ENCODE data around the gene SMARCC1. TPM values are rescaled to one million over a fixed set of nuclear protein-coding genes. Genes with fewer than 3 reads are reported as not detected.

The SMARCC1 gene
- total RNA-seq, 4 donors from 2014 or later, result 25.0 to 110 (median 56.4) TPM

DNA sequence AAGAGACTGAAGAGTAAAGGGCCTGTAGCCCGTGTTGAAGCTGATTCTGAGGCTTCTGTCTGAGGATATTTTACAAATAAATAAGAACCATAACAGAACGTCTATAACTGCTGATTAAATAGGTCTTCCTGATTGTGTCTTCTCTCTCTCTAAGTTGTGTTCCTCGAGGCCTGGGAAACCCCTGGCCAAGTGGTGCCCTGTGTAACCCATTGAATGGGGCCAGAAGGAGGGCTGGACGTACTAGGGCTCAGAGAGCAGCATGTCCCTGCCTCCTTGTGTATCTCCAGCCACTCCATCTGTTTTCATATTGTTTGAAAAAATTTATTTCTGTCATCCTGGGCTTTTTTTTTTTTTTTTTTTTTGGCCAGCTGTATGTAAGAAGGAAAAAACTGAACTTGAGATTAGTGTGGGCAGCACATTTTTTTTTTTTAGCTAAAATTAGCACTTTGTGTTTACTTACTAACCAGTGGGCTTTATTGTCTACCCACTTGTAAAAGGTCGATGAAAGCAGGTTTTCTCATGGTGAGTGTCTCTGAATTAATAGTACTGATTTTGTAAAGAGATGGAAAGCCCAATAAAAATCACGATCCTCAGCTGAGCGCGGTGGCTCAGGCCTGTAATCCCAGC is 32.0 kb upstream of the SMARCC1 start:
- Histone ChIP-seq H3K9me3 (no peaks in the 10 kb centered on the region), H3K4me1 (no peaks in the 10 kb centered on the region), H3K36me3 (peaks cover 0 to 58% (median 0%) of the 10 kb centered on the region in 3 donors), H3K4me3 (no peak overlapping the region), H3K27me3 (no peaks in the 10 kb centered on the region), H3K27ac (no peak overlapping the region)
- no peak for TF ChIP-seq POLR2A (IDR thresholded peaks at IDR 0.05)
- TF ChIP-seq, protein P1, sequence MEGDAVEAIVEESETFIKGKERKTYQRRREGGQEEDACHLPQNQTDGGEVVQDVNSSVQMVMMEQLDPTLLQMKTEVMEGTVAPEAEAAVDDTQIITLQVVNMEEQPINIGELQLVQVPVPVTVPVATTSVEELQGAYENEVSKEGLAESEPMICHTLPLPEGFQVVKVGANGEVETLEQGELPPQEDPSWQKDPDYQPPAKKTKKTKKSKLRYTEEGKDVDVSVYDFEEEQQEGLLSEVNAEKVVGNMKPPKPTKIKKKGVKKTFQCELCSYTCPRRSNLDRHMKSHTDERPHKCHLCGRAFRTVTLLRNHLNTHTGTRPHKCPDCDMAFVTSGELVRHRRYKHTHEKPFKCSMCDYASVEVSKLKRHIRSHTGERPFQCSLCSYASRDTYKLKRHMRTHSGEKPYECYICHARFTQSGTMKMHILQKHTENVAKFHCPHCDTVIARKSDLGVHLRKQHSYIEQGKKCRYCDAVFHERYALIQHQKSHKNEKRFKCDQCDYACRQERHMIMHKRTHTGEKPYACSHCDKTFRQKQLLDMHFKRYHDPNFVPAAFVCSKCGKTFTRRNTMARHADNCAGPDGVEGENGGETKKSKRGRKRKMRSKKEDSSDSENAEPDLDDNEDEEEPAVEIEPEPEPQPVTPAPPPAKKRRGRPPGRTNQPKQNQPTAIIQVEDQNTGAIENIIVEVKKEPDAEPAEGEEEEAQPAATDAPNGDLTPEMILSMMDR (IDR thresholded peaks at IDR 0.05), result no peak
- DNase-seq, result no peak

DNA sequence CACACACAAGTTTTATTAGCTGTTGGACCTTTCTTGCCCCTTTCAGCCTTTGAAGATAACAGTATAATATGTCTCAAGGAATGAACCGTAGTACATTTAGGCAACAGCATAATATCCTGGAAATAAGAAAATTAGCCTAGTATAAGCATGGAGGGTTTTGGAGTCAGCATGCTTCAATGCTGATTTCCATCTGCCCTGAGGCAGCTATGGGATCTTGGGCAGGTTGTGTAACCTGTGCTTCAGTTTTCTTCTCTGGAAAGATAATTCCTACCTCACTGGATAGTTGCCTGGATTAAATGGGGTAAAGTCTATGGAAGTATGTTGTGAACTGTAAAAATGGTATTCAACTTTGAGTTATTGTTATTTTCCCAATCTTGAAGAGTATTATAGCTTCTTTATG is 22.9 kb upstream of the SMARCC1 start:
- no peak for TF ChIP-seq POLR2A (IDR thresholded peaks at IDR 0.05)
- TF ChIP-seq, protein P1 (IDR thresholded peaks at IDR 0.05), result no peak
- Histone ChIP-seq H3K9me3 (no peaks in the 10 kb centered on the region), H3K4me1 (peaks cover 0 to 22% (median 0%) of the 10 kb centered on the region in 4 donors), H3K4me3 (no peak overlapping the region), H3K27ac (no peak overlapping the region), H3K27me3 (no peaks in the 10 kb centered on the region), H3K36me3 (peaks cover 0 to 37% (median 0%) of the 10 kb centered on the region in 3 donors)
- no peak for DNase-seq

DNA sequence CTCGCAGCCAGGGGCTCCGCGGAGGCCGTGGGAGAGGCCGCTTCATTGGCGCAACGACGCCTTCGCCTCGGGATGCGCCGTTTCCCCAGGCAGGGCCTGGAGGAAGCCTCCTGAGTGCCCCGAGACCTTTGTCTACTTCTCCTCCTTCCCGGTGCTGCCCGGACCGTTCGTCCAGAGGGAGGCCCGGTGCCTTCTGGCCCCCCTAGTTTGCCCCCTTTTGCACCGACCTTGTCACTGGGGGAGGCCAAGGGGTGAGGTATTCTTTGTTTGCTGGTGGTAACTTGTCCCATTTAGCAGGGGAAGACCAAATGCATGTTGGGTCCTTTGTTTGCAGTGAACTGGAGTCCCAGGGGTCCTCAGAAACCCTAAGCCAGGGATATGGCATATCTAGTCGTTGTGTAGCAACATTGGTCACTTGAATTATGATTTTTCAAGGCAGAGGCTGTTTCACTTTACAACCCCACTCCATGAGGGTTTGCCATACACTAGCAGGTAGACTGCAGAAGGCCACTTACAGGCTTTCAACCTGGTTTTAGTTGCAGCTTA is 21.9 kb upstream of the SMARCC1 start:
- DNase-seq, result no peak
- Histone ChIP-seq H3K27ac (peak overlapping the region; percentile 83 to 99 (median 98)), H3K4me1 (peaks cover 0 to 22% (median 0%) of the 10 kb centered on the region in 4 donors), H3K27me3 (no peaks in the 10 kb centered on the region), H3K4me3 (peak overlapping the region; percentile 73 to 98 (median 90)), H3K9me3 (no peaks in the 10 kb centered on the region), H3K36me3 (peaks cover 0 to 29% (median 0%) of the 10 kb centered on the region in 3 donors)
- TF ChIP-seq, protein P1 (IDR thresholded peaks at IDR 0.05), result no peak
- no peak for TF ChIP-seq POLR2A (IDR thresholded peaks at IDR 0.05)

DNA sequence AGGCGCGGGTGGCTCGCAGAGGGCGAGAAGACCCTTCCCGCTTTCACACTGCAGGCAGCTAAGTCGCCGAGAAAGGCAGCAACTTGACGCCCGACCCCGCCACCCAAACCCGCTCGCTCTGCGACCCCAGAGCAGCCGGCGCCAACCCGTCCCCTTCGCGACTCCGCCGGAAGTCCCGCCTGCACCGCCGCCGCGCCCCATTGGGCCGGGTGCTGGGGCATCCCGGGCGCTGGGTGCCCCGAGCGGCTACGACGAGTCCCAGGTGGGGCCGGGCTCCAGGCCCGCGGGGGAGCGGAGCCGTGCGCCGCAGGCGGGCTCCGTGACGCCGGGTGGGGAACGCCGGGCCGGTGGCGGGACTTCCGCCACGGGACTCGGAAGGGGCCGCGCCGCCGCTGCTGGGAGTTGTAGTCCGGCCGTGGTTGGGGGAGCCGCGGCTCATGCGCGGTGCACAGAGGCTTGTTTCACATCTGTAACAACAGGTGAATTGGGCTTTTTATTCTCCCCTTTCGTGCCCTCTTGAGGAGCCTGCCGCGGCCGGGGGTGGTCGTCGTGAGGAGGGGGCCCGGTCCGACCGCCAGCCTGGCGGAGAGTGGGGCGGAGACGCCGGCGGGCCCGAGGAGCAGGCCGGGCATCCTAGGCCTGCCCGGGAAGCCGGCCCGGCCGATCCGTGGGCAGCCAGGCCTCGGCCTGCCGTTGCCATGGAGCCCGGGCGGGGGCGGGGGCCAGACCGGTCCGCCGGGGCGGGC is 21.2 kb upstream of the SMARCC1 start, which contains the start of gene DHX30:
DHX30 (plus strand) TSS at position 405 of the 746 bp plus-strand sequence. CDS start 7,546 bp downstream, outside the sequence.
- Histone ChIP-seq H3K27me3 (no peaks in the 10 kb centered on the region), H3K4me3 (peak within 1 kb of the TSS; percentile 73 to 98 (median 90)), H3K4me1 (peaks cover 0 to 22% (median 0%) of the 10 kb centered on the region in 4 donors), H3K9me3 (no peaks in the 10 kb centered on the region), H3K27ac (peak within 1 kb of the TSS; percentile 83 to 99 (median 98)), H3K36me3 (peaks cover 0 to 23% (median 0%) of the 10 kb centered on the region in 3 donors)
- DNase-seq, result peak; percentile 85 to 94 (median 93)
- TF ChIP-seq POLR2A (IDR thresholded peaks at IDR 0.05), result peak; percentile 61 to 64
- TF ChIP-seq, protein P1 (IDR thresholded peaks at IDR 0.05), result no peak

DNA sequence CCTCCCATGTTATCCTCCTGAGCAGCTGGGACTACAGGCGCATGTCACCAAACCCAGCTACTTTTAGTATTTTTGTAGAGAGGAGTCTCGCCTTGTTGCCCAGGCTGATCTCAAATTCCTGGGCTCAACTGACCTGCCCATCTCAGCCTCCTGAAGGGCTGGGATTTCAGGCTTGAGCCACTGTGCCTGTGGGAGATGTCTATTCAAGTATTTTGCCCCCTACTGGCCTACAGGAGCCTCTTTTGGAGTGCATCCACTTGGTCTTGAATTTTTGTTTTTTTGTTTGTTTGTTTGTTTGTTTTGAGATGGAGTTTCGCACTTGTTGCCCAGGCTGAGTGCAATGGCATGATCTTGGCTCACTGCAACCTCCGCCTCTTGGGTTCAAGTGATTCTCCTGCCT is 18.0 kb upstream of the SMARCC1 start:
- no peaks in the 10 kb centered on the region for H3K9me3 ChIP-seq
- no peak overlapping the region for H3K4me3 ChIP-seq
- TF ChIP-seq, protein P1 (IDR thresholded peaks at IDR 0.05), result peak in 2 of 6 experiments; percentile 19 to 29
- TF ChIP-seq POLR2A (IDR thresholded peaks at IDR 0.05), result no peak
- no peaks in the 10 kb centered on the region for H3K27me3 ChIP-seq
- H3K27ac ChIP-seq, result no peak overlapping the region
- no peaks in the 10 kb centered on the region for H3K36me3 ChIP-seq
- DNase-seq, result no peak
- H3K4me1 ChIP-seq, result peaks cover 0 to 22% (median 0%) of the 10 kb centered on the region in 4 donors
